Central memory CD8-positive, alpha-beta T cell (primary cell): ENCODE data around the gene SH2B3.
"Not testable (repeated sequence)": the region's sequence is repeated elsewhere in the genome, so short reads cannot be mapped to it uniquely, and the experiment has no call there.

Experiments used
- ATAC-seq: fragments of 150-1000 bp; cut with Tn5 transposase; replicated peaks from 2 replicates; pipeline ENCODE4 v1.10.0; 2022; ENCODE audit warnings: mild to moderate bottlenecking, moderate FRiP score, moderate number of reproducible peaks; ENCODE audit not compliant: poor library complexity, severe bottlenecking; ENCODE audit errors: extremely low read depth
- DNase-seq, 2 donors: peaks; one replicate each; pipeline ENCODE4 v3.0.0; 2021; ENCODE audit warnings: low spot score in 2 of 2
- H3K27ac Mint-ChIP-seq: one replicate; pipeline ENCODE4 v1.8.0; 2022; ENCODE audit warnings: low read depth, mild to moderate bottlenecking, moderate library complexity, mixed read lengths
- H3K27me3 Mint-ChIP-seq: one replicate; pipeline ENCODE4 v1.8.0; 2022; ENCODE audit warnings: mixed read lengths
- H3K36me3 Mint-ChIP-seq: one replicate; pipeline ENCODE4 v1.8.0; 2022; ENCODE audit warnings: mild to moderate bottlenecking, moderate library complexity, mixed read lengths; ENCODE audit not compliant: insufficient read depth
- H3K4me1 Mint-ChIP-seq: one replicate; pipeline ENCODE4 v1.8.0; 2022; ENCODE audit warnings: mixed read lengths
- H3K4me3 Mint-ChIP-seq: one replicate; pipeline ENCODE4 v1.8.0; 2022; ENCODE audit warnings: mild to moderate bottlenecking, moderate library complexity, mixed read lengths
- H3K9me3 Mint-ChIP-seq: one replicate; pipeline ENCODE4 v1.8.0; 2022; ENCODE audit warnings: mixed read lengths

SH2B3 gene

DNA sequence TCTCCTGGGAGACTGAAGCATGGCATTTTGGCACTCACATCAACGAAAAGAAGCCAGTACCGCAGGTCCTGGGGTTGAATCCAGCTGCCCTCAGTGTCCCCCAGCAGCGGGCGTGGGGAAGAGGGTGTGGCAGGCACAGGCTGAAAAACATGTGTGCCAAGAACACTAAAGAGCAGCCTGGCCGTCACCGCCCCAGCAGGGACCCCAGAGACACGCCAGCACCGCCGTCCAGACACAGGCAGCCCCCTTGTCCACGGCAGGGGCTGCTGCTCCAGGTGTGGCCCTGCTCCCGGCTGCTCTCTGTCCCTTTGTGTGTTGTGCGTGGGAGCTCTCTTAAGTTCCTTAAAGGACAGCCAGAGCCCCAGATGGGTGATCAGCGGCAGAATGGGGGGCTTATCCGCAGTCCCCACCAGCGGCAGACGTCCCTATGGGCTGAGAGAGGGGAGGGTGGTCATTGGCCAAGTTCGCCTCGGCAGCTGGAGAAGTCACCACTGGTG lies 37.4 kb upstream of the SH2B3 start:
- Mint-ChIP-seq H3K27ac (no peak overlapping the region), H3K4me3 (peak overlapping the region; percentile 82), H3K9me3 (no peaks in the 10 kb centered on the region), H3K36me3 (peaks cover 6% of the 10 kb centered on the region), H3K27me3 (no peaks in the 10 kb centered on the region), H3K4me1 (peaks cover 25% of the 10 kb centered on the region)
- DNase-seq = no peak
- ATAC-seq = peak; percentile 17

DNA sequence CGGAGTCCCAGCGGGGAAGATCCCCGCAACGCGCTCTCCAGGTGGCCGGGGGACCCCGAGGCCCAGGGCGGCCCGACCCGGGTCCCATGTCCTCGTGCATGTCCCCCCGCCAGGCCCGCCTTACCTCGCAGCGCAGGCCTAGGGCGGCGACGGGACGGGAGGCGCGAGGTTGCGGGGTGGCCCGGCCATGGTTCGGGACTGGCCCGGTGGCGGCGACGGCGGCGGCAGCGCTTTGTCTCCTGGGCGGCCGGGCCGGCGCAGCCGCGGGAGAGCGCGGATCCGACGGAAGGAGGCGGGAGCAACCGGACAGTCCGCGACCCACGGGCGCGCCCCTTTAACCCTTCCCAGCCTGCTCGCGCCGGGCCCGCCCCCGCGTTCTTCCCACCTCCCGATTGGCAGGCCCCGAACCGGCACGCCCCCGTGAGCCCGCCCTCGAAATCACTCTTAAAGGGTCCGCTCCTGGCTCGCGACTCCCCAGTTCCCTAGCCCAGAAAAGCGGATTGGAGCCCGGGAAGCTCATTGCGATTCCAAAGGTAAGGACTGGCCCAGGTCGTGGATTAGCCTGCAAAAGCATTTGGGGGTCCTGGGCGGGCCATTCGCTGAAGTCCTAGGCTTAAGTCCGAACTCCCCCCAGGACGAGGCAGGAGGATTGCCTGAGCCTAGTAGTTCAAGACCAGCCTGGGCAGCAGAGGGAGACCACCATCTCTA lies 36.8 kb upstream of the SH2B3 start, which contains the start of gene PHETA1:
PHETA1 (minus strand) TSS at position 308 of the 708 bp plus-strand sequence. CDS start 5,668 bp downstream, outside the sequence.
- no peaks in the 10 kb centered on the region for H3K9me3 Mint-ChIP-seq
- peaks cover 25% of the 10 kb centered on the region for H3K4me1 Mint-ChIP-seq
- peaks cover 6% of the 10 kb centered on the region for H3K36me3 Mint-ChIP-seq
- peak within 1 kb of the TSS; percentile 82 for H3K4me3 Mint-ChIP-seq
- peak; percentile 40 to 43 for DNase-seq
- no peaks in the 10 kb centered on the region for H3K27me3 Mint-ChIP-seq
- peak; percentile 75 for ATAC-seq
- peak within 1 kb of the TSS; percentile 62 for H3K27ac Mint-ChIP-seq

DNA sequence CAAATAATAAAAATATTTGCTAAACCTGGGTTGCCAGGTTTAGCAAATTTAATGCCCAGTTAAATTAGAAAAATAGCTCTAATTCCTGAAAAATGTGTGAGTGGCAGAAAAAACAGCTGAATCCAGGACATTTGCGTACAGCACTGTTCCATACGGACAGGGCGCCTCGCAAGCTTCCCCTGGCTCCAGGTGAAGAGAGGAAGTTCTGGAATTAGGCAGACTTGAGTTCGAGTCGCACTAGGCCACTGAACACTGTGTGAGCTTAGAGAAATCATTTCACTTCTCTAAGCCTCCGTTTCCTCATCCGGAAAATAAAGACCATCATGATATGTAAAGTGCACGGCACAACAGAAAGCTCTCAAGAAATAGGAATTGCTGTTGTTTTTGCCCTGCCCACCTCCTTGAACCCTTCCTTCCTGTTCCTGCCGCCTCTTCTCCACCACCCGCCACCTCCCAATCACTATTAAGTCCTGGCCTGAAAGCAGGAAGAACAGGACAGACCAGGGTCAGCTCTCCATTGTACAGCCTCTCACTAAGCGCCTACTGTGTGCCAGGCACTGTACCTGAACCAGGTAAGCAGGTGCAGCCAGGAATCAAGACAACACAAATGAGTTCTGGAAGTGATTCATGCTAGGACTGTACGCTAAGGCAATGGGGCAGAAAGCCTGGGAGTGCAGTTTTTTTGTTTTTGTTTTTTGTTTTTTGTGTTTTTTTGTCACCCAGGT lies 36.1 kb upstream of the SH2B3 start:
- peak overlapping the region; percentile 62 for H3K27ac Mint-ChIP-seq
- H3K4me3 Mint-ChIP-seq = peak overlapping the region; percentile 82
- no peaks in the 10 kb centered on the region for H3K9me3 Mint-ChIP-seq
- ATAC-seq = no peak
- DNase-seq = no peak
- no peaks in the 10 kb centered on the region for H3K27me3 Mint-ChIP-seq
- H3K4me1 Mint-ChIP-seq = peaks cover 25% of the 10 kb centered on the region
- peaks cover 6% of the 10 kb centered on the region for H3K36me3 Mint-ChIP-seq

GRCh38 chr12:111373231-111373630 lies 32.5 kb upstream of the SH2B3 start:
- not testable (repeated sequence) for H3K36me3 Mint-ChIP-seq, H3K27ac Mint-ChIP-seq, H3K9me3 Mint-ChIP-seq, H3K27me3 Mint-ChIP-seq, DNase-seq, ATAC-seq, H3K4me1 Mint-ChIP-seq, H3K4me3 Mint-ChIP-seq

DNA sequence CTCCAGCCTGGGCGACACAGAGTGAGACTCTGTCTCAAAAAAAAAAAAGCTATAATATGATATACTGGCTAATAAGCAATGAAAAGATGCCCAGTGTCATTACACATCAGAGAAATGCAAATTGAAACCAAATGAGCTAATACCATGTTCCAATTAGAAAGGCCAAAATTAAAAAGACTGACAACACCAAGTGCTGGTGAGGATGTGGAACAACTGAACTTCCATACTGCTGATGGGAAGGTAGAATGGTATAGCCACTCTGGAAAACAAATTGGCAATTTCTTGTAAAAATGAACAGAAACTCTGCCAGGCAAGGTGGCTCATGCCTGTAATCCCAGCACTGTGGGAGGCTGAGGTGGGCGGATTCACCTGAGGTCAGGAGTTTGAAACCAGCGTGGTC lies 28.3 kb upstream of the SH2B3 start:
- Mint-ChIP-seq H3K27me3 (peaks cover 15% of the 10 kb centered on the region), H3K36me3 (no peaks in the 10 kb centered on the region), H3K4me3 (no peak overlapping the region), H3K9me3 (no peaks in the 10 kb centered on the region), H3K27ac (no peak overlapping the region), H3K4me1 (no peaks in the 10 kb centered on the region)
- DNase-seq = no peak
- no peak for ATAC-seq

DNA sequence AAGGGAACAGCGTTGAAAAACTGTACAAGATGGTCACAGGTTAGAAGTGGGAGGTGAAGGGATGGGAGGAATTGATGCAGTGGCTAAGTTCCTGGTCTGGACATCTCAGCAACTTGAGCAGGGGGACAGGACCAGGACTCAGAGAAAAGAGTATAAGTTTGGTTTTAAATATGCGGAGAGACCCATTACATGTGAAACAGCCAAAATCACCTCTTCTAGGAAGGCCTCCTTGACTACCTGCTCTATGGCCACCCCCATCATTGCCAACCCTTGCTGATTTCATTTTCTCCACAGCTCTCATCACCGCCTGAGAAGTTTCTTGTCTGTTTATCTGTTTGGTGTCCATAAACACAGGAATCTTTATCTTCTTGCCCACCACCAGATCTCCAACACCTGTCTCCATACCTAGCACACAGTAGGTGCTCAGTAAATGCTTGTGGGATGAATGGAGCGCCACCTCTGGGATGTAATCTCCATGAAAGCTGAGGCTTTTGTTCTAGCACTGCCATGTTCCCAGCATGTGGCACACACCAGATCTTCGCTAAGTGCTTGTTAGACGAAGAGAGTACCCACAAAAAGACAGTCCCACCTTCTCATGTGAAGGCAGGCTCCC lies 25.7 kb upstream of the SH2B3 start:
- no peaks in the 10 kb centered on the region for H3K4me1 Mint-ChIP-seq
- H3K4me3 Mint-ChIP-seq = no peak overlapping the region
- DNase-seq = no peak
- peaks cover 22% of the 10 kb centered on the region for H3K27me3 Mint-ChIP-seq
- no peaks in the 10 kb centered on the region for H3K9me3 Mint-ChIP-seq
- ATAC-seq = no peak
- no peaks in the 10 kb centered on the region for H3K36me3 Mint-ChIP-seq
- no peak overlapping the region for H3K27ac Mint-ChIP-seq

DNA sequence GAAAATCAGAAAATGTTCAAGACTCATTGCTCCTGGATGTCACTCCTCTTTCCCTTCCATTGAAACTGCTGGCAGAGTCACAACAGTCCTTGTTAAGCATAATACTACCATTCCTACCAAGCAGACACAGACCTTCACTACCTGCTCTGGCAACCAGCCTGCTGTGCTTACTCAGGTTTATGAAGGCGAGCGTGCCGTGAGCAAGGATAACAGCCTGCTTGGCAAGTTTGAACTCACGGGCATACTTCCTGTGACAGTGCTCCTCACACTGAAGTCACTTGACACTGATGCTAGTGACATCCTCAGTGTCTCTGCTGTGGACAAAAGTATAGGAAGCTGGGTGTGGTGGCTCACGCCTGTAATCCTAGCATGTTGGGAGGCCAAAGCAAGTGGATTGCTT lies 21.1 kb upstream of the SH2B3 start:
- Mint-ChIP-seq H3K4me1 (no peaks in the 10 kb centered on the region), H3K36me3 (peaks cover 5% of the 10 kb centered on the region), H3K4me3 (no peak overlapping the region), H3K27ac (no peak overlapping the region), H3K27me3 (peaks cover 38% of the 10 kb centered on the region), H3K9me3 (no peaks in the 10 kb centered on the region)
- DNase-seq = no peak
- no peak for ATAC-seq

DNA sequence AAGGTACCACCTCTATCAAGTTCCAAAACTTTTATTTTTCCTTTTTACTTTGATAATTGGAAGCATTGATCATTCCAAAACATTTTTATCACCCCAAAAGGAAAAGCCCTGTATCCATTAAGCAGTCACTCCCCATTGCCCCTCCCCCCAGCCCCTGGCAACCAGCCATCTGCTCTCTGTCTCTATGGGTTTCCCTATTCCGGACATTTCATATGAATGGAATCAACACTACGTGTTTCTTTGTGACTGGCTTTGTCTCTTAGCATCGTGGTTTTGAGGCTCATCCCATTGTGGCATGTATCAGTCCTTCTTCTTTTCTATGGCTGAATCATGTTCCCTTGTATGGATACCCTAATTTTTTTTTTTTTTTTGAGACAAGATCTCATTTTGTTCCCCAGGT lies 18.8 kb upstream of the SH2B3 start:
- H3K27ac Mint-ChIP-seq = no peak overlapping the region
- H3K4me1 Mint-ChIP-seq = no peaks in the 10 kb centered on the region
- H3K27me3 Mint-ChIP-seq = peaks cover 24% of the 10 kb centered on the region
- no peaks in the 10 kb centered on the region for H3K9me3 Mint-ChIP-seq
- ATAC-seq = no peak
- H3K4me3 Mint-ChIP-seq = no peak overlapping the region
- H3K36me3 Mint-ChIP-seq = peaks cover 5% of the 10 kb centered on the region
- DNase-seq = no peak

DNA sequence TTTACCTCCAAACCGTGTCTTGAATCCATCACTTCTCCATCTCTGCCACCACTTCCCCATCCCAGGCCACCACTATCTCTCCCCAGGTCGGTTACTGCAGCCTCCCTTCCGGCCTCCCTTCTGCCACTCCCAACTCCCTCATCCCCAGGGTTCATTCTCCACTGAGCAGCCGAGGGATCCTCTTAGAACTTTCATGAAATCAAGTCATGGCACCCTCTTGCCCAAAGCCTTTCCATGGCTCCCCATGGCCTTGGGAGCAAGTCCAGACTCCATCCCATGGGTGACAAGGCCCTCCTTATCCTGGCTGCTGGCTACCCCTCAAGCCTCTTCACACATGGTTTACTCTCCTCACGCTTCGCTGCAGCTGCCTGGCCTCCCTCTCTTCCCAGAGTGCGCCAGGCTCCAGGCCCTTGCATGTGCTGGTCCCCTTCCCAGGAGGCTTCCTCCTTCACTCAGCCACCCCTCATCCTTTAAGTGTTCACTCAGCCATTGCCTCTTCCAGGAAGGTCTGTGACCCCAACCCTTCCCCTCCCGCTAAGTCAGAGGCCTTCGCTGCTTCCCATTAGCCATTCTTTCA lies 17.9 kb upstream of the SH2B3 start:
- H3K27me3 Mint-ChIP-seq = peaks cover 24% of the 10 kb centered on the region
- H3K4me1 Mint-ChIP-seq = no peaks in the 10 kb centered on the region
- DNase-seq = no peak
- no peak overlapping the region for H3K4me3 Mint-ChIP-seq
- peaks cover 5% of the 10 kb centered on the region for H3K36me3 Mint-ChIP-seq
- no peak for ATAC-seq
- no peak overlapping the region for H3K27ac Mint-ChIP-seq
- H3K9me3 Mint-ChIP-seq = no peaks in the 10 kb centered on the region

DNA sequence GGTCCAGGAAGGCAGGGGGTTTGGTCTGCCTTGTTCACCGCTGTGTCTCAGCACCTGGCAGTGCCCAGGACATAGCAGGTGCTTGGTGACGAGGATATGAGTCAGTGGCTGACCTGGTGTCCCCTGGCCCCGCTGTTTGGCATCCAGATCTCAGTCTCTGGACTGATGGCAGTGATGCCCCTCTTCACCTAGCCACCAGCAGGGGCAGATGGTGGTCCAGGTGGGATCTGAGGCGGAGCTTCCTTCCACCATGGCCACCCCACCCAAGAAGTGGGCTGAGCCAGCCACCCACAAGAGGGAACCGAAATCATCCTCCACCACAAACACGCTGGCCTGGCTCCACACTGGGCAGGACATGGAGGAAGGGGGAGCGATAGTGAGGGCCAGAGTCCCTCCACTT lies 16.1 kb upstream of the SH2B3 start:
- DNase-seq = no peak

DNA sequence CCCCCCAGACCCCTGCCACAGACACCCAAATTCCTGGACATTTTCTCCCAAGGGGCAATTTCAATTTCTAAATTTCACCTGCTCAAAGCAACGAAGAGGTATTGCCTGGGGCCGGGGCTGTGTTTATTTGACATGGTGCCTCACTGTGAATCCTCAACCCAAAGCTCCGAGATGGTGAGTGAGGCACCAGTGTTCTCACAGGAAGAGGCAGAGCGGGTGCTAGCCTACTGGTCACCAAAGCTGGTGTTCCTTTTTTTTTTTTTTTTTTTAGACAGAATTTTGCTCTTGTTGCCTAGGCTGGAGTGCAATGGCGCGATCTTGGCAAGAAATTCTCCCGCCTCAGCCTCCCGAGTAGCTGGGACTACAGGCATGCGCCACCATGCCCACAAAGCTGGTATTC lies 14.8 kb upstream of the SH2B3 start:
- Mint-ChIP-seq H3K27me3 (peaks cover 11% of the 10 kb centered on the region), H3K4me3 (no peak overlapping the region), H3K27ac (no peak overlapping the region), H3K36me3 (peaks cover 5% of the 10 kb centered on the region), H3K9me3 (no peaks in the 10 kb centered on the region), H3K4me1 (no peaks in the 10 kb centered on the region)
- DNase-seq = no peak
- ATAC-seq = no peak

More for the DNA sequence above, 16.1 kb upstream of the SH2B3 start:
- no peaks in the 10 kb centered on the region for H3K4me1 Mint-ChIP-seq
- H3K27me3 Mint-ChIP-seq = peaks cover 21% of the 10 kb centered on the region
- H3K36me3 Mint-ChIP-seq = peaks cover 5% of the 10 kb centered on the region
- H3K4me3 Mint-ChIP-seq = no peak overlapping the region
- H3K27ac Mint-ChIP-seq = no peak overlapping the region
- no peaks in the 10 kb centered on the region for H3K9me3 Mint-ChIP-seq
- ATAC-seq = no peak

GRCh38 chr12:111393700-111394300 lies 11.9 kb upstream of the SH2B3 start:
- no peak for ATAC-seq
- H3K36me3 Mint-ChIP-seq = peaks cover 3% of the 10 kb centered on the region
- no peak for DNase-seq
- no peaks in the 10 kb centered on the region for H3K27me3 Mint-ChIP-seq
- no peak overlapping the region for H3K4me3 Mint-ChIP-seq
- H3K9me3 Mint-ChIP-seq = no peaks in the 10 kb centered on the region
- H3K27ac Mint-ChIP-seq = no peak overlapping the region
- peaks cover 7% of the 10 kb centered on the region for H3K4me1 Mint-ChIP-seq
